OCI-LY7 (cell line): ENCODE data around the gene LRRC34. TPM values are rescaled to one million over a fixed set of nuclear protein-coding genes. Genes with fewer than 3 reads are reported as not detected.

Experiments used
- BruUV-seq: library from RNA; stranded (reverse); fragments of 400-500 nt; replicated peaks from 2 replicates; lab custom pipeline; 2021; lab: Mats Ljungman, UMichigan
- CTCF ChIA-PET: fragments of 300-600 bp; sonication (Branson Sonifier 250); formaldehyde crosslinking; loops from one replicate; lab custom pipeline; 2022; ENCODE audit warnings: antibody characterized with exemption; ENCODE audit not compliant: unreplicated experiment; lab: Charles Lee
- POLR2A ChIA-PET: fragments of 300-600 bp; sonication (Branson Sonifier 250); formaldehyde crosslinking; loops from one replicate; lab custom pipeline; 2022; ENCODE audit warnings: antibody characterized with exemption; lab: Charles Lee
- DNase-seq: peaks from one replicate; pipeline ENCODE4 v3.0.0-alpha.2; 2015; ENCODE audit warnings: low spot score
- H2AFZ ChIP-seq: fragments of 200-600 bp; sonication (generic), shearing (Covaris generic); 2 replicates; pipeline ENCODE4 v1.6.1; 2014; ENCODE audit warnings: mild to moderate bottlenecking, antibody characterized with exemption, low read length, moderate library complexity
- H3K27ac ChIP-seq: fragments of 200-600 bp; sonication (generic); 2 replicates; pipeline ENCODE4 v1.5.1; 2014; ENCODE audit warnings: mixed run types, low read depth, mild to moderate bottlenecking, moderate library complexity, low read length, inconsistent platforms; ENCODE audit not compliant: poor library complexity, severe bottlenecking
- H3K36me3 ChIP-seq: fragments of 200-600 bp; sonication (generic); 2 replicates; pipeline ENCODE4 v1.6.1; 2014; ENCODE audit warnings: mild to moderate bottlenecking, antibody characterized with exemption, low read length, moderate library complexity, mixed read lengths; ENCODE audit not compliant: insufficient read depth
- H3K4me1 ChIP-seq: fragments of 200-600 bp; sonication (generic); 2 replicates; pipeline ENCODE4 v1.5.1; 2014; ENCODE audit warnings: mild to moderate bottlenecking, low read length; ENCODE audit not compliant: insufficient read depth, poor library complexity, severe bottlenecking
- H3K4me2 ChIP-seq: fragments of 200-600 bp; sonication (generic); 2 replicates; pipeline ENCODE4 v1.6.1; 2014; ENCODE audit warnings: mild to moderate bottlenecking, low read length
- H3K4me3 ChIP-seq: fragments of 200-600 bp; sonication (generic); 2 replicates; pipeline ENCODE4 v1.5.1; 2014; ENCODE audit warnings: mild to moderate bottlenecking, low read depth, low read length; ENCODE audit not compliant: poor library complexity, severe bottlenecking
- H3K79me2 ChIP-seq: fragments of 200-600 bp; sonication (generic); 2 replicates; pipeline ENCODE4 v1.6.1; 2016; ENCODE audit warnings: low read depth, mild to moderate bottlenecking, low read length, moderate library complexity, mixed read lengths; ENCODE audit not compliant: insufficient read depth
- H3K9me2 ChIP-seq: fragments of 200-600 bp; sonication (generic); 2 replicates; pipeline ENCODE4 v1.6.1; 2016; ENCODE audit warnings: mild to moderate bottlenecking, low read length, mixed read lengths; ENCODE audit not compliant: insufficient read depth
- H3K9me3 ChIP-seq: fragments of 200-600 bp; sonication (generic); 2 replicates; pipeline ENCODE4 v1.6.1; 2014; ENCODE audit warnings: mild to moderate bottlenecking, mixed run types, low read length, mixed read lengths
- H4K20me1 ChIP-seq: fragments of 200-600 bp; sonication (generic); 2 replicates; pipeline ENCODE4 v1.6.1; 2014; ENCODE audit warnings: mild to moderate bottlenecking, antibody characterized with exemption, low read length, moderate library complexity, mixed read lengths; ENCODE audit not compliant: insufficient read depth
- EZH2phosphoT487 ChIP-seq: fragments of 200-600 bp; sonication (generic); IDR thresholded peaks from 2 replicates; pipeline ENCODE4 v1.6.1; 2018; ENCODE audit warnings: low read depth, borderline replicate concordance, mild to moderate bottlenecking, mixed run types, antibody characterized with exemption, low read length, moderate library complexity, mixed read lengths
- intact Hi-C: fragments of 100-400 bp; cut with micrococcal nuclease; formaldehyde crosslinking; loops from one replicate; pipeline ENCODE4 v1.10.0; 2022; ENCODE audit not compliant: unreplicated experiment
- total RNA-seq, 2 experiments: library from RNA; depleted of rRNA in 1 of 2; stranded (reverse); fragments of >200 nt in 1 of 2; shearing (Covaris generic) in 1 of 2; gene quantifications; 2 replicates each; pipeline ENCODE4 v1.2.3, GENCODE V29; 2014 to 2022
- TF ChIP-seq, protein P1 (sequence below): fragments of 200-600 bp; sonication (generic); conservative IDR thresholded peaks from 2 replicates; pipeline ENCODE4 v1.5.1; 2014; ENCODE audit warnings: mild to moderate bottlenecking, antibody characterized with exemption, low read length, moderate library complexity, mixed read lengths

LRRC34 gene
- total RNA-seq, 2 experiments from 2014 or later: 2.2 to 3.3 TPM

DNA sequence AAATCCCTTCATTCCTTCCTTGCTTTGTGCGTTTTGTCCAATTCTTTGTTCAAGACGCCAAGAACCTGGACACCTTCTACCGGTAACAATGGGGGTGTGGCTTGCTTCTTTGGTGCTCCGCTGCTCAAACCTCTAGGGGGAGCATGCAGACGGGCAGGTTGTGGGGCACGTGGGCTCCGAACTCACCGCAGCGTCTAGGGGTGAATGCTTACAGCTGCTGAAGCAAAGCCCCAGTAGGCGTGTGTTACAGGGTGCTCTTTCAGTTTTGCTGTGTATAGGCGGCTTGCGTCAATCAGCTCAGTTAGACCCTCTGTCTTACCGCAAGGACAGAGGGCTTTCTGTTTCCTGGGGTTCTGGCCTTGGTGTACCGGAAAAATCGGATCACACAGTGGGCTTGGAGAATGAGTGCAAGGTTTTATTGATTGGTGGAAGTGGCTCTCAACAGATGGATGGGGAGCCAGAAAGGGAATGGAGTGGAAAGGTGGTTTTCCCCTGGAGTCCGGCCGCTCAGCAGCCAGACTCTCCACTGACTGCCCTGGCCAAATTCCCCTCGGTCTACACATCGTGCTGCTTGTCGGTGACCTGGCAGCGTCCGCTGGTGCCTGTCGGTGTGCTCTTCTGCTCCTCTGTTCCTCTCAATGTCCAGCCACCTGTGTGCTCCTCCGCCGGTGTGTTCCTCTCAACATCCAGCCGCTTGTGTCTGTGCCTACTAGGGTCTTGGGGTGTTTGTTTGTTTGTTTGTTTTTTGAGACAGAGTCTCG lies 1.2 kb upstream of the LRRC34 start:
- intact Hi-C loops: loop anchor here (2.0 kb wide), 2 partner anchors 23 to 49 kb away; partner anchors contain the start of gene TERC
- peak; percentile 91 for DNase-seq
- TF ChIP-seq EZH2phosphoT487: no peak
- TF ChIP-seq, protein P1, sequence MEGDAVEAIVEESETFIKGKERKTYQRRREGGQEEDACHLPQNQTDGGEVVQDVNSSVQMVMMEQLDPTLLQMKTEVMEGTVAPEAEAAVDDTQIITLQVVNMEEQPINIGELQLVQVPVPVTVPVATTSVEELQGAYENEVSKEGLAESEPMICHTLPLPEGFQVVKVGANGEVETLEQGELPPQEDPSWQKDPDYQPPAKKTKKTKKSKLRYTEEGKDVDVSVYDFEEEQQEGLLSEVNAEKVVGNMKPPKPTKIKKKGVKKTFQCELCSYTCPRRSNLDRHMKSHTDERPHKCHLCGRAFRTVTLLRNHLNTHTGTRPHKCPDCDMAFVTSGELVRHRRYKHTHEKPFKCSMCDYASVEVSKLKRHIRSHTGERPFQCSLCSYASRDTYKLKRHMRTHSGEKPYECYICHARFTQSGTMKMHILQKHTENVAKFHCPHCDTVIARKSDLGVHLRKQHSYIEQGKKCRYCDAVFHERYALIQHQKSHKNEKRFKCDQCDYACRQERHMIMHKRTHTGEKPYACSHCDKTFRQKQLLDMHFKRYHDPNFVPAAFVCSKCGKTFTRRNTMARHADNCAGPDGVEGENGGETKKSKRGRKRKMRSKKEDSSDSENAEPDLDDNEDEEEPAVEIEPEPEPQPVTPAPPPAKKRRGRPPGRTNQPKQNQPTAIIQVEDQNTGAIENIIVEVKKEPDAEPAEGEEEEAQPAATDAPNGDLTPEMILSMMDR: peak; percentile 84
- Histone ChIP-seq H3K36me3 (no peaks in the 10 kb centered on the region; the same call in 1 of the 2 replicates), H3K4me3 (peak overlapping the region; percentile 62), H3K4me1 (peaks cover 41% of the 10 kb centered on the region), H3K9me3 (peaks cover 21% of the 10 kb centered on the region; the same call in 1 of the 2 replicates), H3K4me2 (peak overlapping the region; percentile 82), H3K79me2 (no peaks in the 10 kb centered on the region), H3K9me2 (no peaks in the 10 kb centered on the region), H3K27ac (no peak overlapping the region), H4K20me1 (no peaks in the 10 kb centered on the region), H2AFZ (peak overlapping the region; percentile 98)
- CTCF ChIA-PET: interaction anchor here (1.0 kb wide), 1 partner anchor 22 kb away, joined by 3 read pairs; no protein-coding TSS in a partner anchor
- no TSS peak for BruUV-seq
- POLR2A ChIA-PET: interaction anchor here (2.1 kb wide), 1 partner anchor 27 kb away, joined by 6 read pairs; no protein-coding TSS in a partner anchor

DNA sequence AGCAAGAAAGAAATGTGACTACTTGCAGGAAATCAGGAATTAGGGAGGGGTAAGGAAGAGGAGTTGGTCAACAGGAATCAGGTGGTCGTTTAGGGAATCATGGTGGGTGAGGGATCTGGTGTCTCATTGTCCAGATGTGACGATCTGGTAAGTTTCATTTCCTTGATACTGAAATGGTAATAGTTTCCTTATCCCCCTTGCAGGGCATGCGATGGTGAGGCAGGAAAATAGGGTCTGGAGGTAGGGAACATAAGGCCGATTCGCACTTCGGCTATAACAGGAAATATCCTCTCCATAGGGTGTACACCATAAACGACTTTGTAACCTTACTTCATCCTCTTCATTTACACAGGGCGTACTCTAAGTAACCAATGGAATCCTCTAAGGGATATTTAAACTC lies 574 bp upstream of the LRRC34 start:
- Histone ChIP-seq H4K20me1 (no peaks in the 10 kb centered on the region), H3K4me3 (peak overlapping the region; percentile 62), H3K36me3 (no peaks in the 10 kb centered on the region; the same call in 1 of the 2 replicates), H2AFZ (peak overlapping the region; percentile 98), H3K27ac (peak overlapping the region; percentile 22), H3K9me2 (no peaks in the 10 kb centered on the region), H3K9me3 (peaks cover 21% of the 10 kb centered on the region; the same call in 1 of the 2 replicates), H3K4me1 (peaks cover 41% of the 10 kb centered on the region), H3K79me2 (no peaks in the 10 kb centered on the region), H3K4me2 (peak overlapping the region; percentile 82)
- CTCF ChIA-PET: interaction anchor here (1.0 kb wide), 1 partner anchor 23 kb away, joined by 3 read pairs; no protein-coding TSS in a partner anchor
- POLR2A ChIA-PET: interaction anchor here (0.8 to 2.9 kb wide), 3 partner anchors 12 to 27 kb away, joined by 4 to 16 read pairs (median 6); no protein-coding TSS in a partner anchor
- peak; percentile 10 for DNase-seq
- no TSS peak for BruUV-seq
- no peak for TF ChIP-seq EZH2phosphoT487
- TF ChIP-seq, protein P1: no peak
- intact Hi-C loops: loop anchor here (2.0 kb wide), 2 partner anchors 24 to 48 kb away; partner anchors contain the start of gene TERC
